ENCODE measurements around the gene MAML2.
"Not testable (repeated sequence)": the region's sequence is repeated elsewhere in the genome, so short reads cannot be mapped to it uniquely, and the experiment has no call there.

MAML2 gene

DNA sequence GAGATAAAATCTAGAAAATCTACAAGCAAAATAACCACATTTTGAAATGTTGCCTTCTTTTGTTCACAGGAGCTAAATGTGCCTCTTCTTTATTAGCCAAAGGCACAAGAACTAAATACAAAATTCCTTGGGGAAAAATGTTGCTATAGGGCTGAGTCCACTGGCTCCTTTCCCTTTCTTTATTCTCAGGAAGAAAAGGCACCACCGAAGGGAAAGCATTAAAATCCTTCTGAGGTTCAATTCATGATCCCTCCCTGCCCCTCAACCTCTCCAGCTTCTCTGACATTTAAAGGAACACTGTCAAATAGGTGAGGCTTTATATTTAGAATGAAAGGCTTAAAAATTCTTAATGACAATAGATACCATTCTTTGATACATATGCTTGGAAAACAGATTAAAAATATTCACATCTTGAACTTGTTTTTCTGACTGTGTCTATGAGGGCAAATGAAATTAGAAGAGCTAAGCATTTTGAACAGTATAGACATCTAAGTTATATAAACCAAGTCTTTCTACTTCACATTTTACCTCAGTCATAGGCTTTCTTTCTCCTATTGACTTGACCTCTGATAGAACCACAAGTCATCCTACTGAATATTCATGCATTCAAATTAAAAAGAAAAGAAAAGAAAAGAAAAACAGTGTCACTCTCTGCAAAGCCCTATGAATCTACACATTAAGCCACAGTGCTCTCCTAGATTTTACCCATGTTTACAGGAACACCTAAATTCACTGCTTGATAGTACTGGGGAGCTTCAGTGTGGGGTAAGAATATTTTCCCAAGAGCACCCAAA lies 148.2 kb downstream of the MAML2 start:
- in situ Hi-C loops (cut with MboI; ENCODE audit: low sequenced_read_pairs), result no loop called here

DNA sequence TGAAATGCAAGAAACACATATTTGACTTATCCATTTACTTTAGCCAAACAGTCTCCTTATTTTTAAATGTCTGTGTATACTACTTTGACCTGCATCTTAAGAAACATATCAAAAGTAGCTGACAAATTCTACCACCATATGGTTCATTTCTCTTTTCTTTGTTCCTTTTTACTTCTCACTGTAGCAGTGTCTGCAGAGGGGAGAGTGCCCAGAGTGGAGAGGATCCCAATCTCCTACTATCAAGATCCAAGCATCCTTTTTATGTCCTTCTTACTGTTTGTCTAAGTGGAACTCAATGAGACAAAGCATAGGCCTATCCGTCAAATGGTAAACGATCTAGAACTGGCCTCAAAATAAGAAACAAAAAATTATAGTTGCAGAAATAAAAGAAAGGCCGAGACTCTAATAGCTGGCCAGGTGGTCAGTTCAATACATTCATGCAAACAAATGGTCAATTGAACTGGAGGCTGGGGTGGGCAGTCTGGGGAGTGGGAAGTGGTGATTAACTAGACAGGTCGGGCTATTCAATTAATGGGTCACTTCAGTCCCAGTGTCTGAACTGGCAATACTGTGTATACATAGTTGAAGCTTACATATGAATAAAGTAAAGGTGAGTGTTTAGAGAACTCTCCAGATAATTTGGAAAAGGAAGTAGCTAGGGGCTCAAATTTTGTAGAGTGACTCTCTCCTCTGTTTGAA lies 149.1 kb downstream of the MAML2 start:
- in situ Hi-C loops (cut with MboI; ENCODE audit: low sequenced_read_pairs), result no loop called here

DNA sequence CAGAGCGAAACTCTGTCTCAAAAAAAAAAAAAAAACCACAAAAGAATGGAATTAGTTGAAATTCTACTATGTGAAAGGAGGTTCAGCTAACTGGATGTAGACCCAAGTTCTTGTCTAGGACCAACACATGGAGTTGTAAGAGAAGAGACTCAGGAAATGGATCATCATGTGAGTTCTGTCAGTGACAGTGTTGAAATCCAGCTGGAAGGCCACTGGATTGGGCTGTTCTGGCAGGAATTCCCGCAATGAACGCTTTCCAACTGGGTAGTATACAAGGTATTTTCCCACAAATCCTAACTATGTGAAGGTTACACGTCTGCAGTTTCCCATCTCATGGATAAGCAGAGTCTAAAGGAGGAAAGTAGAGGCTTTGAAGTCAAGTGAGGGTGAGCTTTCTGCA lies 151.2 kb downstream of the MAML2 start:
- in situ Hi-C loops (cut with MboI; ENCODE audit: low sequenced_read_pairs), result no loop called here

DNA sequence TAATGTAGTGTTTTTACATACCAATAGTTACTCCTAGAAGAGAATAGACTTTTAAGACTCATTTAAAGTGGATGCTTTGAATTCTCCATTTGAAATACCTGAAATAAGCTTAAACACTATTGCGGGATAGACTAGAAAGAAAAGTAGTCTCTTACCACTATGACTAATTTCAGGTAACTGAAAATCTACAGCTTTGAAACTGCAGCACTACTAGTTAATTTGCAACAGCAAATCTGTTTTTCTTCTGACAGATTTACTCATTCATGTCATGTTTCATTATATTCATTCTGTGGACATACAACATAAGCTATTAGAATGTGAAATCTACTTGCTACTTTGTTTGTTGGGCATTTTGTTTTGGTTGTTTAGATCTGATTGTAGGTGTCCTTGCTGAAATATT lies 153.6 kb downstream of the MAML2 start:
- in situ Hi-C loops (cut with MboI; ENCODE audit: low sequenced_read_pairs), result no loop called here

DNA sequence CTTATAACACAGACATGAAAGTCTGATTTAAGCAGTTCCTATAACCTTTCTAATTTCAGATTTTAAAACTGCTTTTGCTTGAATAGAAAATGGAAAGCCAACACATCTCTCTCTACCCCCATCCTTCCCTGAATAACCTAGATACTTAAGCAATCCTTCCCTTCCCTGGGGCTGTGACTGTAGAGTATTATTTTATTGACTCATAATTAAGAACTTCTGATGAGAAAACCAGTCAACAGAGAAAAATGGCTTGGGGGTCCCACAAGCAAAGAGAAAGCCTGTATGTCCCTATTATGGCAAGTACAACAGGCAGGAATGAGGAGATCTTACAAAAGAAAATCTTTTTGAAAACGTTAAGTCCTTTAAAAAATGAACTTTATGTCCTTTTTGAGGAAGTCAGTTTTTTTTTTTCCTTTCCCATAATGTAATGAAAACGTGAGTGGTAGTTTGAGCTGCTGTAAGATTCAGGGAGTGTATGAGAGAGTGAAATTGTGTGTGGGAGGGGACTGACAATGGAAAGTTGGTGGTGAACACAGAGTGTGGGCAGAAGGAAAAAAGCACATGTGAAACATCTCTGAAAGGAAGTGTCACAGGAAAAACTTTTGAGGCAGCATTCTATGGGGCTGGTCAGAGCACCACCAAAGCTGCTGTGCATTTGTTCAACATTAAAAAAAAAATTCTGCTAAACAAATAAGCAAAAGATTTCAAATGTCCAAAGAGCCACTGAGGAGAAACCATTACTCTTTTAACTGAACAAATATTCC lies 154.6 kb downstream of the MAML2 start:
- in situ Hi-C loops (cut with MboI; ENCODE audit: low sequenced_read_pairs), result no loop called here

DNA sequence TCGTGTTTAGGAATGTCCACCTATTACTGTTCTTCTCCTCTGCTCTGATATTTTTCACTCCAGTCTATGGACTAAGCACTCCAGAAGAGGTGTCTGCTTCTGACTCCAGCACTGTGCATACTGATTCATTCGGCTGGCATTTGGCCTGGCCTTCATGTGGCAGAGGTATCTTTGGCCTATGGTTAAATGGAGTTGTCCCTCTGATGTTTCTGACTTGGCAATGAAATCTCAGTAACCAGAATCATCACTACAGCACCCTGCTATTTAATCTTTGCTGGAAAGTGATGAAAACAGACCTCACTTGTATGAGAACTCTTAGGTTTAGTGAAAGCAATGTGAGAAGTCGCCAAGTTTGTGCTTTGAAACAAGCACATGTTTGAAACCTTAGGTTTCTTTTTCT lies 155.2 kb downstream of the MAML2 start:
- in situ Hi-C loops (cut with MboI; ENCODE audit: low sequenced_read_pairs), result no loop called here

DNA sequence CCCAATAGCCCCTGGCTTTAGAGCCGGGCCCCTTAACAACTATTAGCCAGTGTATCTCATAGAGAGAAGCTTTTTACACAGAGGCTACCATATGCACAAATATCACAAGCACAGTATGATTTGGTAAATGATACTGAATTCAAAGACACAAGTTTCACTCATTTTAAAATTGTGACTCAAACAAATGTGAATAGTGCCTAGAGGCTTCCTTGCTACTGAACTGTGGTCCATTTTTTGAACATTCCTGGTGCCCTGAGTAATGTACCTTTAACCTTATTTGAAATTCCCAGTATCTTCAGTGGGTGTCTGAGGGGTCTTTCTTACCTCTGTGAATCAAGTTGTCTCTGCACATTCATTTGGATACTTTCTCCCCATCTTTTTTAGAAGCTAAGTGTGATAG lies 156.2 kb downstream of the MAML2 start:
- in situ Hi-C loops (cut with MboI; ENCODE audit: low sequenced_read_pairs), result no loop called here

DNA sequence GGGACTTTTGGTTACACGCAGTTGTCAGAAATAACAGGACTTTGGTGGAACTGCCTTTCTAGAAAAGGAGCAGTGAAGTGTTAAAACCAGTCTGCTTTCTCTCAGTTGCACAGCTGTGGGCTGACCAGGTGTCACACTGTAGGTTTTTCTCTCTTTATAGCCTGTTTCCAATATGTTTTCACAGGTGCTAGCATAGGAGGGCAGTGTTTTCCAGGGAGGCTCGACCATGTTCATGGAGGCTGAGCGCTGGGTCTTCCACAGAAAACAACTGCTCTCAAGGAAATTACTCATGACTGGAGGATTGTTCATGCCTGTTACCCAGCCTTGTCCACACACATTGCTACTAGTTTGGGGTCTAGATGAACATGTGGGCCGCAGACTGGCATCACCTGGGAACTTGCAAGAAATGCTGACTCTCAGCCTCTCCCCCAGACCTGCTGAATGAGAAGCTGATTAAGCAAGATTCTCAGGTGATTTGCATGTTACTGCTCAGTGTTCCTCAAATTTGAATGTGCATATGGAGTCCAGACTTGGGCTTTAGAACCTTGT lies 157.7 kb downstream of the MAML2 start:
- in situ Hi-C loops (cut with MboI; ENCODE audit: low sequenced_read_pairs), result no loop called here

DNA sequence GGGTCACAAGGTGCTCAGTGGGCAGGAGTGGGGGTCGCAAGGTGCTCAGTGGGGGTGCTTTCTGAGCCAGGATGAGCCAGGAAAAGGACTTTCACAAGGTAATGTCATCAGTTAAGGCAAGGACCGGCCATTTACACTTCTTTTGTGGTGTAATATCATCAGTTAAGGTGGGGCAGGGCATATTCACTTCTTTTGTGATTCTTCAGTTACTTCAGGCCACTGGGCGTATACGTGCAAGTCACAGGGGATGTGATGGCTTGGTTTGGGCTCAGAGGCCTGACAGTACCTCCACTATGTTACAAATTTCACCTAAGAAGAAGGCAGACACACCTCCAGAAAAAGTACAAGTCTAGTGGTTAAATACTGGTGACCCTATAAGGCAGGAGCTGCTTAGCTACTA lies 162.1 kb downstream of the MAML2 start:
- in situ Hi-C loops (cut with MboI; ENCODE audit: low sequenced_read_pairs), result not testable (repeated sequence)

DNA sequence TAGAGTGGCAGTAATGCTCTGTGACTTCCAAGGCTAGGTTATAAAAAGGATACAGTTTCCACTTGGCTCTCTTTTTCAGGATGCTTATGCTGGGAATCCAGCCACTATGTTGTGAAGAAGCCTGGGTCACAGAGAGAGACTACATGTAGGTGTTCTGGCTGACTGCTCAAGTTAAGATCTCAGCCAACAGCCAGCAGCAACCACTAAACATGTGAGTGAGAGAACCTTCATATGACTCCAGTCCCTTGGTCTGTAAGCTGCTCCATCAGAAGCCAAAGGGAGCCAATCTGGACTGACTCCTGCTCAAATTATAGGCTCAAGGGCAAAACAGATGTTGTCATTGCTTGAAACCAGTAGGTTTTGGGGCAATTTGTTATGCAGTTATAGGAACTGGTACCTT lies 162.7 kb downstream of the MAML2 start:
- in situ Hi-C loops (cut with MboI; ENCODE audit: low sequenced_read_pairs), result no loop called here

DNA sequence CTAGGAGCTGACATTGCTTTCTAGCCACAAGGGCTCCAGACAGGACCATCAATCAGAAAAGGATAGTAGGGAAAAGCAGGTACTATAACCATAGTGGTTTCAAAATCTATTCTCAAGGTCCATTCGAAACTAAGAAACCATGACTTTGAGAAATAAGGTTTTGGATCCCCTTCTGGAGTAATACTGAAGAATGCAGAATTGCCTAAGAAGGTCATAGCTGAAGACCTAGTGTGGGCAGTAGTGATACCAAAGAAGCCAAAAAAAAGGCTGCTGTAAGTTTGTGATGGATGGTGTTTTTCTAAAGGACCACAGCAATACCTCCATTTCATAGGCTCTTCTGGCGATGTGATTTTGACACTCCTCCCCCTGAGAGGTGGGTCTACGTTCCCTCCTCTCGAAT lies 163.1 kb downstream of the MAML2 start:
- in situ Hi-C loops (cut with MboI; ENCODE audit: low sequenced_read_pairs), result no loop called here

DNA sequence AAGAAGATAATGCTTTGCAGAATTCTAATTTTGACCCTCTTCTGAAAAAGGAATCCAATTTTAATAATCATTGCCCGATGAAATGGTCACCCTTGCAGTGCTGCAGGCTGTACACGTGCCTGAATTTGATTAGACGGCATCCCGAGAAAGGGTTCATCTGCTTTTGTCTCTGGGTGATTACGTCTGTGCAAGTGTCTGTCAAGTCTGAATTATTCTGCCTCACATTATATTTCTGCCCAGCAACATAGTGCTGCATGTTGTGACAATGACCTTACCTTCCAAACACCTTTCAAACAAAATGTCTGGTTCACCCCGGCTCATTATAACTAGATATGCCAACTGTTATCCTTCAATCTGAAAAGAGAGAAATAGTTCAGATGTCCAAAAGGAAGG lies 164.1 kb downstream of the MAML2 start:
- in situ Hi-C loops (cut with MboI; ENCODE audit: low sequenced_read_pairs), result no loop called here

DNA sequence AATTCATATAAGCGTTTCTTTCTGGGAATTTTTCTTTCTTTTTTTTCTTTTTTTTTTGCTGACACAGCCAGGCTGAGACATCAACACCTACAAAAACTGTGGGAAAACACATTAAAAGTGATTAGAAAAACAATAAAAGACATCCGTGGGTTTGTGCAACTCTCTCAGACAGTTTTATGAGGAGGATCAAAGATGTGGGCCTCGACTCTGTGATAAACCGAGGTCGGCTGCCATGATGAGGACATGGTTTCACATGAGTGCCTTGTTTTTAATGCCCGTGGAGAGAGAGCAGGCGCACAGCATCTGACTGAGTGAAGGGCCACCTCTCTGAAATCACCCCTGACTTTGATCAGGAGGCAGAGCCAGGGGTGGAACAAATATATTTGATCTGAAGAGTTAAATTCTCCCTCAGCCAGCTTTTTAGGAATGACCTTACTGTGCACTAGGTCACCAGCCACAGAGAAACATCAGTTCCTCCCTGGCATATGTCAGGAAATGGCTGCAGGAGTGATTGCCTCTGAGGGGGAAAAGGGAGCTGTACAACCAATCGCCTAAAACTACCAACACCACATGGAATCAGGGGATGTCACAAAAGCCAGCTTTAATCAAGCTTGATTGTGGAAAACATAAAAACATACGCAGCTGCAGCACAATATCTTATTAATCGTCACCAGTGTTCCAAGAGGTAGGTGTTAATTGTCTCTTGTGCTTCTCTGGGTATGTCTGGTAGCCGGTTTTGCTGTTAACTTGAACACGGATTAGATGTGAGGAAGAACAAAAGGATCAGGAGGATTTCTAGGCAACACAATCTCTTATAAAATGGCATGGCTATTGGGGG lies 164.7 kb downstream of the MAML2 start:
- in situ Hi-C loops (cut with MboI; ENCODE audit: low sequenced_read_pairs), result no loop called here

DNA sequence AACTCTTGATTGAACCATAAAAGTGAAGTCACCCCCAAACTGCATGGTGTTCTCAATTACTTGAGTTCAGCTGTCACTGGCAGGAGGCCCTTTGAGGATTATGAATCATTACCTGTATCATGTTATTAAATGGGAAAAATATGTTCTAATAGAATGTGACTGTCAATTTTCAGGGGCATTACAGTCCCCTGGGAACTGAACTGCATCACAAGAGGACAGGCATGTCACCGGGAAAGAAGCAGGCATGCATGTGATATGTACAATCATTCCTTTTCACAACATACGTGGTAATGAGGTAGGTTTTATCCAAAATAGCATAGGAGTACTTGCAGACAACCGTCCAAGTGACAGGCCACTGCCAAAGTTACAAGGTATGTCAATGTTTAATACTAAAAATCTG lies 165.8 kb downstream of the MAML2 start:
- in situ Hi-C loops (cut with MboI; ENCODE audit: low sequenced_read_pairs), result no loop called here

DNA sequence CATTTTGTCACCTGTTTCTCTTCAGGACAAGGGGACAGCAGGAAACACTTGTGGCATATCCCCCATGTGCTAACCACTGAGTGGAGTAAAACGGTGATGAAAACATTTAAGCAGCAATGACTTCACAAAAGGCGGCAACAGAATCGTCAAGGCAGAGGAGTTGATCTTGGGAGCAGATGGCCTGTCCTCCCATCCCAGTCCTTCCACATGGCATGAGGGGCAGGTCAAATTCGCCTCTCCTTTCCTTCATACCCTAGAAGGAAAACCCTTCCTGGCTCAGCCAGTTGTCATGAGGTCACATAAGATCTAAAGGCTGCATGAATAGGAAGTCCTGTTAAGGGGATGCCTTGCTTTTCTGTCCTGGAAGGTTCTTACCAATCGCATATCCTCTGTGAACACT lies 169.1 kb downstream of the MAML2 start:
- in situ Hi-C loops (cut with MboI; ENCODE audit: low sequenced_read_pairs), result no loop called here

DNA sequence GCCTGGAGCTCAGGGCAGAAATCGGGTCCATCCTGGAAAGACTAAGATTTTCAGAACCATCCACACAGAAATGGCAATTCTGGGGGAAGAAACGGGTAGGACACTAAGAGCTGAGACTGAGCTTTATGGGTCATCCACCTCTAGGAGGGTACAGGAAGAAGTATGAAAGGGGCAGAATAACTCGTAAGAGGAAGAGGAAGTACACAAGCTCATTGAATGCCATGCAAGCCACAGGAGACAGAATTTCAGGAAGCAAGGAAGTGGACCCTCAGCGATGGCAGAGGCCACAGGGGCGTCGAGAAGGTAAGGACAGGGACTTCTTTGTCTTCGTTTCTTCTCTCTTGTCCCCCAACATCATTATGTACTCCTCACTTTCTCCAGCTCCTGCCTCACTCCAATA lies 169.6 kb downstream of the MAML2 start:
- in situ Hi-C loops (cut with MboI; ENCODE audit: low sequenced_read_pairs), result no loop called here

DNA sequence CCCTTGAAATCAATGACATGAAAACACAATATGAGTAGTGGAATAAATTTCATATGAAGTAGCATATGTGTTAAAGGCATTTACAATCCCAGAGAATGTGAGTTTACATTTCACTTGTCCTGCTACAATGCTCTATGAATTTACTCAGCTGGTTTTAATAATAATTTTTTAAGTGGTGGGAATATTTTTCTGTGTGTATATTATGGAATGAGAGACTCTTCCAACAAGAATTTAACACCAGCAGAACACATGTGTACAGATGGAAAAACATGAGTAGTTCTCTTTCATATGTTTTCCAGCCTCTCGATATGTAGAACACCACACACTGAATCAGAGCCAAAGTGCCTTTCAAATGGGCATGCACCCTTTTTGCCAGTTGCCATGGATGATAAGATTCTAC lies 170.4 kb downstream of the MAML2 start:
- in situ Hi-C loops (cut with MboI; ENCODE audit: low sequenced_read_pairs), result no loop called here

DNA sequence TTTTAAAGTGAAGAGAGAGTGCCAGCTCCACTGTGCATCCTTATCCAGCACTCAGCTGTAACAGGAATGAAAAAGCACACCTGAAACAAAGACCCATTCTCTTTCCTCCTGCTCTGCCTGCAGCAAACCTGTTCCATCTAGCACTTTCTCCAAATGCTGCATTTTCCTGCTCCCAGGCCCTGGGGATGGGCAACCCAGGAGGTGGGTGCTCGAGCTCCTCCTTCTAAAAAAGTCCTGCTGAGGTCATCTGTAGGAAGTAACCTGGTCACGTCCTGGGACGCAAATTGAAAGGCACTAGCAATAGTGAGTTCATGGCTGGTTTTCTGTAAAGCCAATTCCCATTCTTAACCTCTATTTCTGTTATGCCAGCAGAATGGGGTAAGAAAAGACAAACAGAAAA lies 173.7 kb downstream of the MAML2 start:
- in situ Hi-C loops (cut with MboI; ENCODE audit: low sequenced_read_pairs), result no loop called here

DNA sequence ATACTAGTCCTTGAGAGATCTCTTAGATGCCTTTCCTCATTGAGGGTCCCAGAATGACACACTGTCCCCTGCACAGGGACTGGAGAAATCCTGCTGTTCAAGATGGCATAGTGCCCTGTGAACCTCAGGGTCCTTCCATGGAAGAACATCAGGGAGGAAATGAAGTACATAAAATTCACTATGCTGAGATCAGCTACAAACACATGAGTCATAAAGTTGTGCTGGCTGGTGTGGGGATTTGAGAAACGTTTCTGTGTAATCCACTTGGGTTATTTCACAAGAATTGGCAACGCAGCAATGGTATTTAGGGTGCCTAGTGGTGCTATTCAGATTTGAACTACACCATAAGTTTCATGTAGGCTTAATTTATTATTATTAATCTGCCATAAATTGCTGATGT lies 174.4 kb downstream of the MAML2 start:
- in situ Hi-C loops (cut with MboI; ENCODE audit: low sequenced_read_pairs), result no loop called here

DNA sequence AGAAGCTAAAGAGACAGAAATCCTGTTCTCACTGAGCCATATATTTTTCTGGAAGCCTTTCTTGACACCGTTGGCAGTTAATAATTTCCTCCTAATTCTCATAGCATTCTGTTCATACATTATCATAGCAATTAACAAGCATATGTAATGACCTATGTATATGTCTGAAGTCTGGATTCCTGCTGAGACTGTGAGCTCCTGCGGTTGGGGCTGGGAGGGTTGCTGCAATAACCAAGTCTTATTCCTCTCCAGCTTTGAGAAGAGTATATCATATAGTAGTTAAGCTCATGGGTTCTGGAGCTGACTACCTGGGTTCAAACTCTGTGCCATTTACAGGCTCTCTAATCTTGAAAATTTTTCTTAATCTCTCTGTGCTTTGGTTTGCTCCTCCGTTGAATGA lies 175.2 kb downstream of the MAML2 start:
- in situ Hi-C loops (cut with MboI; ENCODE audit: low sequenced_read_pairs), result no loop called here
